Activated CD4-positive, alpha-beta T cell treated with anti-CD3 and anti-CD28 coated beads for 1 hour (primary cell): Measurements from ENCODE around the gene TMEM30B.
A peak's percentile ranks its signal among the peaks of the same experiment; 100 is the strongest.
"Not testable (repeated sequence)": the region's sequence is repeated elsewhere in the genome, so short reads cannot be mapped to it uniquely, and the experiment has no call there.

Experiments
- DNase-seq: peaks from one replicate; pipeline ENCODE4 v3.0.0-alpha.2; 2020

TMEM30B gene

DNA sequence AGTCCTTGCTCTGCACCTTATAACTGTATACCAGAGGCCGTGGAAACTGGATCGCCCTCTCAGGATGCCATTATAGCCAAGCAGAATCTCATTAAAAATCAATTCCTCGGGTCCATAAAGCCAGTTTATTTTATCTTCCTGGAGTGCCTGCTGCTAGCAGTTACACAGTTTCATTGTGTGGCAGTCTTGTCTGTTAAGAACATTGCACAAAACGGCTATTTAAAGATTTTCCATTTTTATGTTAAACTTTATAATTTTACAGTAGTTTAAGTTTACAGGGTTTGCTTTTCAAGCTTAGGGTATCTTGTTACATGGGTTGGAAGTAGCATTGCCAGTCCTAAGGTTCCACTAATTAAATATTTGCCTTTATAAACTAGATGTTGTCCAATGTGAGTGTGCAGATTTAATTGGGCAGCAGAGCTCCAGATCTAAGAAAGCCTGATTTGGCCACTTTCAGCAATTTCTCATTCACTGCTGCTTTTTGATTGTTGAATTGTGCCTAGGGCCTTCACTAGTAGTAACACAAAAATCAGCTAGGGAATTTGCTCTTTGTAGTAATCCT lies 17.0 kb downstream of the TMEM30B start:
- DNase-seq = no peak

- DNase-seq = no peak
Measured at GRCh38 chr14:61262082-61262481, 19.1 kb downstream of the TMEM30B start.

DNA sequence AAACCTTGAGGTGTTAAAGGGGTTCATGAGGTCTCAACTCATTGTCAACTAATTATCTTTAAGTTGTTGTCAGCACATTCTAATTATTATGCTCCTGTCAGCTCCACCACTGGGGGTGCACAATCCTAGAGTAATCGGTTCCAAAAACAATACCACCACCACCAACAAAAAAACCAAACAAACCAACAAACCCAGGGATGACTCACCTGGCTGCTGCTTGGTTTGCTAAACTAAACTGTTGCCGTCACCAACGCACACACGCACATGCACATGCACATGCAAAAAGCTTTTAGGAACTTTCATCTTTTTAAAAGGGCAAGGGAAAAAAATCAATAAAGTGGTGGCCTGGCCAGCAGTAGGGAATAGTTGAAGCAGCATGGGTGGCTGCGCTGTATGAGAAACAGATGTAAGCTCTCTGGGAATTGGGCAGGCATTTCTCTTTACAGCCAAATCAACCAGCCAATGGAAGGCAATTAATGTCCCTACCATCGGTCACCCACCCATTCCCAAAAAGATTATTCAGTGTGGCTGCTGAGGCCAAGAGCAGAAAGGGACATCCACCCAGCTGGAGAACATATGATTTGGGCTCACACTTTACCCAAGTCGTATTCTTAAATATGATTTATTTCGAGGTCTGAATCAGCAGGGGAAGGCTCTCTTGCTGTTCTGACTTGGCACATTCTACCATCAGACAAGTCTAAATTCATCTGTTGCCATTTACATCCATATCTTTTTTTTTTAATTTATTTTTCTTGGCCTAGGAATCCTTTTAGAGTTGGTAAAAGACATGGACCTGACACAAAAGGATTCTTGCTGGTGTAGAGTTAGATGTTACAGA lies 20.0 kb downstream of the TMEM30B start:
- DNase-seq = no peak

DNA sequence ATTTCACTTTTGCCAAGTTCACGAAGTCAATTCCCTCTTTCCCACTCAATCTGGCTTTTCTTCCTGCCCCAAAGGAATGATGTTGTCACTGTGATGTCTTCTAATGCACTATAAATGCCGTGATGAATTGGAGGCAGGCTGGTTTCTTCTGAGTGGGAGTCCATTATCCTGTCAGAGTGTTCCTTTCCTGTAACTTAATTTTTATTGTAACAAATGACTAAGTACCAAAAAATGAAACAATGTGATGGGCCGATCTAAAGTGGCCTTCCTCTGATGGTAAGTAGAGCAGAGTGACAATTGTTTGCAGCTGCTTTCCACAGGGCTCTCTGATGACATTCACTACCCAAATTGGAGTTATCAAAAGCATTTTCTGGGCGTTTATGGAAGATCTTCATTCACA lies 22.2 kb downstream of the TMEM30B start:
- DNase-seq = no peak

DNA sequence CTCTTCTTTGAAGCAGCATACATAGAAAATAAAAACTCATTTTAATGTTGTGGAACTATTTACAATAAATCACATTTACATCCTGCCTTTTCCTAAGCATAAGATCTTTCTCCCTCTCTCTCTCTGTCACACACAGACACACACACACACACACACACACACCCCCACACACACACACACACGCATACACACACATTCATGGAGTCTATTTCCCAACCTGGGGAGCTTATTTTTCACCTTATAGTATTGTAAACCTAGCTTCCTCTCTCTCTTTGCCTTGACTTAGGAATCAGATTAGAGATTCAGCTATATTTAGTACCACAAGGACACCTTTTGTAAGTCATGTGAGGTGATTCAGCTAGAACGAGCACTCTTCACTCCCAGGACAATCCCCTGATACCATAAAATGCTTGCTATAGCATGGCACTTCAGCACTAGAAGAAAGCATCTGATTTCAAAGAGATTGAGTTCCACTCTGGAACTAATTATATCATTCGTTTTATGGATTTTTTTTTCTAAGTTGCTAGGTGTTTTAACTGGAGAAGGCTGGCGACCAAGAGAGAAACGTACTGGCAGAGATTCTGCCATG lies 23.6 kb downstream of the TMEM30B start:
- no peak for DNase-seq

- DNase-seq = no peak
Measured at GRCh38 chr14:61256826-61257468, 24.2 kb downstream of the TMEM30B start.

- no peak for DNase-seq
Measured at GRCh38 chr14:61255968-61256367, 25.2 kb downstream of the TMEM30B start.

- DNase-seq = no peak
Measured at GRCh38 chr14:61254808-61255526, 26.2 kb downstream of the TMEM30B start.

DNA sequence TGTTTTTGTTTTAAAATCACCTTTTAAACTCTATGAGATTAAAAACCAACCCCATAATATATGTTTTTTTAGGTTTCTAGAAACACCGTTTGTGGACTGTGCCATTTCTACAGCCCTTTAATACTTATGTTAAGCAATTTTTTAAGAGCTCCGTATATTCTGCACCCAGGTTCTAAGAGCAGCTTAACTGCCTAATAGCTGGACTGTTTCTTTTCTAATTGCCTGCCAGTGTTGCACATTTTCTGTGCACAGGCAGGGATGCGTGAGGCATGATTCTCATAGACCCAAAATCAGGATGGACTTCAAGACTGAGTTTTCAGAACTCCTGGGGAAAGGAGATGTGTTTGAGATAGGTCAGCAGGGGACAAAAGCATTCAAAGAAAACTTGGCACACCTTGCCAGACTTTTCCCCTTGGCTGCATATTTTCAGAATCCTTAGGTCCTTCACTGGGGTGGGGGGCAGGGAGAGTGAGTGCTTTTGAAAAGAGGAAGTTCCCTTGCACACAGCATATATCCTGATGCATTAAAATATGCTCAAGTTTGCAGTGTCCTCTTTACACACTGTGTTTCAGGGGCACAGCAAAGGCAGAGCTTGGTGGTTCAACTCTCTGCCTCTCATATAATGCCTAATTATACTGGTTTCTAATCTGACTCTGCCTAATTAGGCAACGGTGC lies 27.9 kb downstream of the TMEM30B start:
- DNase-seq = no peak

GRCh38 chr14:61252369-61253063 lies 28.6 kb downstream of the TMEM30B start:
- DNase-seq = peak; percentile 20

- no peak for DNase-seq
Measured at GRCh38 chr14:61250063-61250462, 31.1 kb downstream of the TMEM30B start.

DNA sequence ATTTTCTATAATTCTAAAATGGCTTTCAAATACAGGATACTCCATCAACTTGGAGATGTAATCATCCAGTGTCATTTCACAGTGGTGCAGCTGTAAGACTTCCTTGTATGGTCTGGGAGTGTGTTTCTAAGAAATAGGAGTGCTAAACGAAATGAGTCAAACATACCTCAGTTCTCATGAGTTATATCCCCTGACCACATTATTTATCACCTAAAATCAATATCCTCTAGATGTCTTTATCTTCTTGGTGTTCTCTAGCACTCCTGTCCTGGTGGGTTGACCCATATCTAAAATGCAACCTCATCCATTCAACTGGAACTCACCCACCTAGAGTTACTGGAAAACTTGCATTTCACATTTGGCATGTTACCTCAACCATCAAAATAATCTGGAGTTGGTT lies 33.2 kb downstream of the TMEM30B start:
- DNase-seq = no peak

GRCh38 chr14:61246721-61247120 lies 34.4 kb downstream of the TMEM30B start:
- no peak for DNase-seq

DNA sequence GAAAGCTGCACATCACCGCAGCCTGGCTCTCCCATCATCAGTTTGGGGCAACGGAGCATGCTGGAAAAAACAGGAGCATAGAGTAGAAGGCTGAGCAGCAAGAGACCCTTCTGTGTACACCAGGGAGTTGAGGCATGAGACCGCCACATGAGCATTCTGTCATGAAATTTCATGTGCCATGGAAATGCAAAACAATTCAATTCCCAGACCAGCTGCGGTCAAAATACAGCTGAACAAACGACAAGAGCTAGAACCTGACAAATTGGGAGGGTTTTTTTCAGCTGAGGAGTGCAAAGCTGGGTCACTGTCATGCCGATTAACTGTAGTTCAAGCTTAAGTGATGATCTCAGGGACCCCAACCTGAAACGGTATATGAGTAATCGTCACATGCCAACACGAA lies 37.1 kb downstream of the TMEM30B start:
- no peak for DNase-seq

DNA sequence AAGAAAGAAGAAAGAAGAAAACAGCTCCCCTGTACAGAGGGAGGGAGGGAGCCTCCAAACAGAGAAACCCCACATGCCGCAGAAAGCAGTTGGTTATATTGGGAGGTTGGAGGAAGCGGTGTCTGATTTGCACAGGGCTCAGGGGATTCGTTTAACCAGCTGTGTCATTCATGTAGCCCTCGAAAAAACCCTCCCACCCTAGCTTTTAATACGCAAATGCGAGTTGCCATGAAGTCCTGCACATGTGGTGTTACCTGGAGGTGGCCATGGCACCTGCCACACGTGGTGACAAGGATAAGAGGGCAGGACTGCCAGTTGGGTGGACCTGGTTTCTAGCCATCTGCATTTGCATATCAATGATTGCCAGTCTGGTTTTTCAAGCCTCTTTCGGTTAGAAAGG lies 40.9 kb downstream of the TMEM30B start:
- no peak for DNase-seq

DNA sequence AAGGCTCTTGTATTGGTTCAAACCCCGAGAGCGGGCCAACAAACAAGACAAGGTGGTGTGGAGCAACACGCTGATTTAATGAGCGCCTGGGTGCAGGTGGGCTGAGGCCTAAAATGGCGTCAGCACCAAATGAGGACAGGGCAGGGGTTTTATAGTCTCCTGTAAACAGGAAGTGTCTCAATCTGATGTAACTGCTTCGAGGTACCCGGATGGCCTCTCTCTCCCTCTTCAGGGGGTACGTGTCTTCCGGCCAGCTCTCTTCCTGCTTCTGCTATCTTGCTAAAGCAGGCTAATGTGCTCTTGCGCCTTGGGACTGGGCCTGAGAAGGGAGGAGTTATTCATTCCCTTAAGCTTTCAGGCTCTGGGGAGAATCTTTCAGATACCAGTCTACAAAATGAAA lies 41.9 kb downstream of the TMEM30B start:
- DNase-seq = not testable (repeated sequence)

DNA sequence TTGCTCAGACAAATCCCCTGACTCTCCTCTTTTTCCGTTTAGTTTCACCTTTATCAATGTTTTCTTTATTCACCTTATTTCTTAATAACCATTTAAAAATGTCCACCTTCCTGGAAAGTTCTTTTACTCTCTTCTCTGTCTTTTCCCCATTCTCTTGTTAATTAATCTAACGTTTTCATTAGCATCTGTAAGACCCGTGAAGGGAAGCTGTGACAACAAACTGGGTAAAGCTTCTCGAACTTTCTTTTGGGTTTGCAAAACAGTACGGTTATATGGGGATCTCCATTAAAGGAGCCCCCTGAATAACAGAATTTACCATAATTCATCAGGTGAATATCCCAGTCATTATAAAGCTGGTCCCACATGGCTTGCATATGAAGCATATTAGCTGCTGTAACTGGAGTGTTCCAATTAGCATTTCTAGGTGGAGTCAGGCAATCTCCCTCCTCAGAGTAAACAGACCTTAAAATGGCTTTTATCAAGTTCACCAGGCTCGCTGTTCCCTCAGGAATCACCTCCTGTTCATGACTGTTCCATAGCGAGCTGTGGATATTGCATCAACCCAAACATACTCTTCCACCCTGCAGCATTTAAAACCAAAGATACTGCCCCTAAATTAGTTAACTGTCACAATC lies 42.4 kb downstream of the TMEM30B start:
- no peak for DNase-seq

GRCh38 chr14:61234215-61234916 lies 46.8 kb downstream of the TMEM30B start:
- DNase-seq = no peak

- DNase-seq = no peak
Measured at GRCh38 chr14:61233436-61233956, 47.6 kb downstream of the TMEM30B start.

- DNase-seq = no peak
Measured at GRCh38 chr14:61231810-61232209, 49.3 kb downstream of the TMEM30B start.
